ENCODE data around the gene PCDH20. TPM values are rescaled to one million over a fixed set of nuclear protein-coding genes. Genes with fewer than 3 reads are reported as not detected.

The PCDH20 gene, protein sequence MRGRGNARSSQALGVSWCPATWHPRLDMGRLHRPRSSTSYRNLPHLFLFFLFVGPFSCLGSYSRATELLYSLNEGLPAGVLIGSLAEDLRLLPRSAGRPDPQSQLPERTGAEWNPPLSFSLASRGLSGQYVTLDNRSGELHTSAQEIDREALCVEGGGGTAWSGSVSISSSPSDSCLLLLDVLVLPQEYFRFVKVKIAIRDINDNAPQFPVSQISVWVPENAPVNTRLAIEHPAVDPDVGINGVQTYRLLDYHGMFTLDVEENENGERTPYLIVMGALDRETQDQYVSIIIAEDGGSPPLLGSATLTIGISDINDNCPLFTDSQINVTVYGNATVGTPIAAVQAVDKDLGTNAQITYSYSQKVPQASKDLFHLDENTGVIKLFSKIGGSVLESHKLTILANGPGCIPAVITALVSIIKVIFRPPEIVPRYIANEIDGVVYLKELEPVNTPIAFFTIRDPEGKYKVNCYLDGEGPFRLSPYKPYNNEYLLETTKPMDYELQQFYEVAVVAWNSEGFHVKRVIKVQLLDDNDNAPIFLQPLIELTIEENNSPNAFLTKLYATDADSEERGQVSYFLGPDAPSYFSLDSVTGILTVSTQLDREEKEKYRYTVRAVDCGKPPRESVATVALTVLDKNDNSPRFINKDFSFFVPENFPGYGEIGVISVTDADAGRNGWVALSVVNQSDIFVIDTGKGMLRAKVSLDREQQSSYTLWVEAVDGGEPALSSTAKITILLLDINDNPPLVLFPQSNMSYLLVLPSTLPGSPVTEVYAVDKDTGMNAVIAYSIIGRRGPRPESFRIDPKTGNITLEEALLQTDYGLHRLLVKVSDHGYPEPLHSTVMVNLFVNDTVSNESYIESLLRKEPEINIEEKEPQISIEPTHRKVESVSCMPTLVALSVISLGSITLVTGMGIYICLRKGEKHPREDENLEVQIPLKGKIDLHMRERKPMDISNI
- not detected in 5 replicates for total RNA-seq (2022; extraction: Qiagen RNA extraction; ENCODE audit: low read depth)

DNA sequence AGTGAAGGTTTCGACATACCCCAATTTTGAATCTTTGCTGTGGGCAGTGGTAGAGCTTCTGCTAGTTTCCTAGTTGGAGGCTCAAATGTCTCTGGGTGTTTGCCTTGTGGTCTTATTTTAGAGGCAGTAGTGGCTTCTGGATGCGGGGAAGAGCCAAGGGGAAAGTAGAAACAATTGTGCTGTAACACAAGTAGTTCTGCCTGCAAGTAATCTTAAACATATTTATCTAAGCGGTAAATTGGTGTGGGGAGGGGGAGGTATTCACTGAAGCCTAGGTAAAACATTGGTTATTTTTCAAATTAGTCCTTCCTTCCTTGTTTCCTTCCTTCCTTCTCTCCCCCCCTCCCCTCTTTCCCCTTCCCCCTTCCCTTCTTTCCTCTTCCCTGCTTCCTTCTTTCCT is at the start of gene PCDH20:
TSS of gene PCDH20 (minus strand) at position 101 of the 400 bp plus-strand sequence. CDS start 691 bp downstream, outside the sequence.

